HepG2 (cell line): Measurements from ENCODE around the gene OR1F1. TPM values are rescaled to one million over a fixed set of nuclear protein-coding genes. Genes with fewer than 3 reads are reported as not detected.

Experiments
- ATAC-seq: fragments of 200-7000 bp; cut with Tn5 transposase; 3 replicates; pipeline ENCODE4 v1.9.1; 2020; ENCODE audit warnings: mild to moderate bottlenecking, moderate library complexity
- BruUV-seq: library from RNA; stranded (reverse); fragments of 400-500 nt; replicated peaks from 2 replicates; lab custom pipeline; 2021; lab: Mats Ljungman, UMichigan
- CTCF ChIA-PET: fragments of 300-600 bp; formaldehyde crosslinking; extraction: SDS; loops from one replicate; lab custom pipeline; 2021; ENCODE audit warnings: low total read pairs, inconsistent platforms, low intra/inter-chr PET ratio; lab: Yijun Ruan, JAX
- POLR2A ChIA-PET: fragments of 350-600 bp; sonication (Branson Sonifier 250); formaldehyde crosslinking; loops from one replicate; lab custom pipeline; 2020; ENCODE audit warnings: antibody characterized with exemption, inconsistent platforms; lab: Yijun Ruan, JAX
- DNase-seq: peaks from one replicate; pipeline ENCODE4 v3.0.0-alpha.2; 2015; ENCODE audit warnings: low spot score
- FAIRE-seq: peaks from 3 replicates; lab custom pipeline; 2011; peaks lifted over from hg19 to GRCh38; lab: Jason Lieb, UNC
- H2AFZ ChIP-seq: one replicate; pipeline ENCODE4 v1.6.1; 2011; ENCODE audit warnings: low read length, inconsistent platforms
- H3K27ac ChIP-seq: fragments of 300-600 bp; 3 replicates; pipeline ENCODE4 v1.8.0; 2011; ENCODE audit warnings: mixed run types, mild to moderate bottlenecking, mixed read lengths, low read length, inconsistent platforms; ENCODE audit not compliant: insufficient read depth; ENCODE audit errors: extremely low read length
- H3K27me3 ChIP-seq, 2 experiments: fragments of 200-600 bp in 1 of 2; 2 replicates in 1 of 2; 3 replicates in 1 of 2; pipeline versions ENCODE4 v1.6.0 to v1.8.0; 2011; ENCODE audit warnings: low read length in 2 of 2, mild to moderate bottlenecking in 2 of 2, moderate library complexity in 2 of 2, inconsistent platforms in 1 of 2; ENCODE audit not compliant: insufficient read depth in 2 of 2, control insufficient read depth in 1 of 2
- H3K36me3 ChIP-seq, 2 experiments: fragments of 200-600 bp in 1 of 2; replicated peaks in 1 of 2; 2 replicates in 1 of 2; 3 replicates in 1 of 2; pipeline versions ENCODE4 v1.5.1 to v1.8.0; 2011; ENCODE audit warnings: low read length in 2 of 2, inconsistent platforms in 1 of 2; ENCODE audit not compliant: insufficient read depth in 2 of 2, control insufficient read depth in 1 of 2
- H3K4me1 ChIP-seq: 2 replicates; pipeline ENCODE4 v1.5.1; 2012; ENCODE audit warnings: low read length, inconsistent platforms; ENCODE audit not compliant: insufficient read depth
- H3K4me2 ChIP-seq: 2 replicates; pipeline ENCODE4 v1.6.0; 2011; ENCODE audit warnings: low read depth, low read length, inconsistent platforms
- H3K4me3 ChIP-seq, 3 experiments: fragments of 200-600 bp in 1 of 3; sonication (generic), shearing (Covaris generic) in 1 of 3; replicated peaks in 1 of 3; 2 replicates each; pipeline ENCODE4 v1.5.1; 2011 to 2016; ENCODE audit warnings: low read length in 3 of 3, inconsistent platforms in 2 of 3, low read depth in 2 of 3, mild to moderate bottlenecking in 2 of 3, control low read depth in 1 of 3, mixed read lengths in 1 of 3; ENCODE audit not compliant: insufficient read depth in 1 of 3
- H3K79me2 ChIP-seq: one replicate; pipeline ENCODE4 v1.6.1; 2011; ENCODE audit warnings: low read length, inconsistent platforms; ENCODE audit not compliant: insufficient read depth
- H3K9ac ChIP-seq: 2 replicates; pipeline ENCODE4 v1.6.0; 2011; ENCODE audit warnings: mild to moderate bottlenecking, low read depth, low read length, inconsistent platforms; ENCODE audit not compliant: insufficient read depth
- H3K9me3 ChIP-seq: 2 replicates; pipeline ENCODE4 v1.5.1; 2012; ENCODE audit warnings: mild to moderate bottlenecking, low read length
- H4K20me1 ChIP-seq: 2 replicates; pipeline ENCODE4 v1.6.0; 2011; ENCODE audit warnings: inconsistent platforms, mild to moderate bottlenecking, low read length, moderate library complexity; ENCODE audit not compliant: insufficient read depth
- GATA4 ChIP-seq: sonication (generic); IDR thresholded peaks from 2 replicates; pipeline ENCODE4 v1.6.1; 2016; ENCODE audit warnings: antibody characterized with exemption, low read depth, borderline replicate concordance
- RARA ChIP-seq: IDR thresholded peaks from 2 replicates; pipeline ENCODE4 v1.6.1; 2016; ENCODE audit warnings: missing genetic modification reagents, missing compliant biosample characterization
- SPEN ChIP-seq: sonication (generic); formaldehyde crosslinking; IDR thresholded peaks from 2 replicates; pipeline ENCODE4 v1.5.1; 2020; ENCODE audit warnings: low read depth, mild to moderate bottlenecking, missing genetic modification reagents
- ZFP1 ChIP-seq: IDR thresholded peaks from 2 replicates; pipeline ENCODE4 v1.6.1; 2016
- ZMAT3 ChIP-seq: sonication (generic); formaldehyde crosslinking; conservative IDR thresholded peaks from 2 replicates; pipeline ENCODE4 v1.7.0; 2021; ENCODE audit warnings: missing genetic modification reagents
- ZNF121 ChIP-seq: sonication (generic); formaldehyde crosslinking; IDR thresholded peaks from 2 replicates; pipeline ENCODE4 v1.5.0; 2020; ENCODE audit warnings: mild to moderate bottlenecking, missing genetic modification reagents
- ZNF501 ChIP-seq: sonication (generic); formaldehyde crosslinking; IDR thresholded peaks from 2 replicates; pipeline ENCODE4 v1.5.1; 2020; ENCODE audit warnings: mild to moderate bottlenecking, moderate library complexity, missing genetic modification reagents
- ZNF644 ChIP-seq: IDR thresholded peaks from 2 replicates; pipeline ENCODE4 v1.6.1; 2016; ENCODE audit warnings: low read depth
- WGBS: methylation state at CpG from one replicate; pipeline ENCODE4 v1.1.6; 2017; ENCODE audit warnings: low lambda C conversion rate; 5-methylcytosine and 5-hydroxymethylcytosine counted together
- in situ Hi-C: cut with HindIII; loops from 2 replicates; pipeline ENCODE4 v1.10.0; 2017; ENCODE audit warnings: low pct_unique_long_range_greater_than_20kb; ENCODE audit not compliant: extremely low pct_ligation_motif_present
- intact Hi-C: fragments of 100-400 bp; cut with micrococcal nuclease; formaldehyde crosslinking; loops from one replicate; pipeline ENCODE4 v1.10.0; 2022; ENCODE audit not compliant: unreplicated experiment
- polyA plus RNA-seq, 8 experiments: library from polyadenylated mRNA; depleted of rRNA in 3 of 8; stranded (reverse) in 7 of 8; unstranded in 1 of 8; fragments of >200 nt; fragmentation: Illumina TruSeq in 4 of 8; extraction: Trizol in 4 of 8; gene quantifications; 2 replicates each; pipeline versions ENCODE4 v1.2.1 to v1.2.3, GENCODE V29; 2011 to 2016; ENCODE audit warnings: low read depth in 4 of 8, missing spikeins in 1 of 8, mixed read lengths in 1 of 8; ENCODE audit not compliant: insufficient read depth in 1 of 8
- total RNA-seq, 5 experiments: library from RNA; depleted of rRNA; stranded (reverse); fragments of >200 nt; fragmentation: Illumina TruSeq; extraction: Trizol; gene quantifications; 2 replicates each; pipeline ENCODE4 v1.2.3, GENCODE V29; 2016; ENCODE audit warnings: low read depth in 1 of 5

Gene OR1F1
- total and polyA plus RNA-seq, 2 of the 13 experiments (the other 11 are each of a cell fraction or from before 2014, with no cell fraction given) = 0.90 TPM; not detected in 1

GRCh38 chr16:3155181-3155580 lies 32.8 kb upstream of the OR1F1 start:
- no peaks in the 10 kb centered on the region for H4K20me1 ChIP-seq
- no peak overlapping the region for H3K27ac ChIP-seq
- ChIA-PET CTCF (no interaction called here), POLR2A (interaction anchor here (0.7 kb wide), 1 partner anchor 11 kb away, joined by 3 read pairs; no protein-coding TSS in a partner anchor)
- peaks cover 19% of the 10 kb centered on the region for H3K4me1 ChIP-seq
- H3K9me3 ChIP-seq = no peaks in the 10 kb centered on the region
- ATAC-seq (no peak), DNase-seq (no peak), FAIRE-seq (no peak)
- no peak overlapping the region for H3K9ac ChIP-seq
- no peak overlapping the region for H3K4me3 ChIP-seq
- H3K36me3 ChIP-seq = no peaks in the 10 kb centered on the region
- WGBS = 39% methylated on average over 2 of the region's 2 CpGs
- H3K79me2 ChIP-seq = no peaks in the 10 kb centered on the region
- H3K27me3 ChIP-seq = no peaks in the 10 kb centered on the region; a peak in 1 of 5 replicates
- intact Hi-C loops (no loop called here), in situ Hi-C loops (no loop called here)
- no peak overlapping the region for H3K4me2 ChIP-seq
- no peak overlapping the region for H2AFZ ChIP-seq
- BruUV-seq = no TSS peak
- no peak for TF ChIP-seq GATA4

DNA sequence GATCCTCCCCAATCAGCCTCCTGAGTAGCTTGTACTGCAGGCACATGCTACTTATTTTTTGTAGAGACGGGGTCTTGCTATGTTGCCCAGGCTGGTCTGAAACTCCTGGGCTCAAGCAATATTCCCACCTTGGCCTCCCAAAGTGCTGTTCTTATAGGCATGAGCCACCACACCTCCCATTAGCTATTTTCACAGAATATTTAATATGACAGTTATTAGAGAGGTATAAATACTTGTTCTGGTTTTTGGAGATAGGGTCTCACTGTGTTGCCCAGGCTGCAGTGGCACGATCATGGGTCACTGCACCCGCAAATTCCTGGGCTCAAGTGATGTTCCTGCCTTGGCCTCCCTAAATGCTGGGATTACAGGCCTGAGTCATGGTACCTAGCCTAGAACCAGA lies 32.0 kb upstream of the OR1F1 start:
- Histone ChIP-seq H3K36me3 (no peaks in the 10 kb centered on the region), H3K4me1 (peaks cover 22% of the 10 kb centered on the region), H2AFZ (no peak overlapping the region), H3K27ac (no peak overlapping the region), H4K20me1 (no peaks in the 10 kb centered on the region), H3K4me3 (no peak overlapping the region), H3K9me3 (no peaks in the 10 kb centered on the region), H3K79me2 (no peaks in the 10 kb centered on the region), H3K27me3 (no peaks in the 10 kb centered on the region; a peak in 1 of 5 replicates), H3K9ac (no peak overlapping the region), H3K4me2 (no peak overlapping the region)
- TF ChIP-seq ZNF644 (CRISPR knock-in tag) (no peak), SPEN (no peak), ZNF121 (peak; percentile 93), RARA (CRISPR knock-in tag) (no peak), ZNF501 (CRISPR knock-in tag) (no peak), ZMAT3 (no peak), ZFP1 (CRISPR knock-in tag) (no peak)
- DNase-seq (no peak), FAIRE-seq (no peak), ATAC-seq (no peak)
- intact Hi-C loops (no loop called here), in situ Hi-C loops (no loop called here)
- ChIA-PET CTCF (no interaction called here), POLR2A (interaction anchor here (0.7 to 5.1 kb wide), 4 partner anchors 12 to 50 kb away, joined by 3 to 51 read pairs (median 16); partner anchors contain the start of gene ZNF213)
- no TSS peak for BruUV-seq
- WGBS = 69% methylated on average over 3 of the region's 3 CpGs
